NT2/D1 (cell line): ENCODE results near the gene HMGCLL1.

ENCODE experiments used
- DNase-seq: peaks from one replicate; pipeline ENCODE4 v3.0.0-alpha.2; 2011; ENCODE audit warnings: low read depth, low spot score
- H3K27me3 ChIP-seq: 2 replicates; pipeline ENCODE4 v1.6.0; 2011; ENCODE audit warnings: mild to moderate bottlenecking; ENCODE audit not compliant: insufficient read length, insufficient read depth
- H3K36me3 ChIP-seq: 2 replicates; pipeline ENCODE4 v1.6.1; 2011; ENCODE audit warnings: mild to moderate bottlenecking, low read length, mixed read lengths; ENCODE audit not compliant: insufficient read depth, insufficient read length
- H3K4me1 ChIP-seq: 2 replicates; pipeline ENCODE4 v1.5.1; 2011; ENCODE audit not compliant: insufficient read depth, insufficient read length
- H3K4me3 ChIP-seq: 2 replicates; pipeline ENCODE4 v1.5.1; 2011; ENCODE audit warnings: low read depth; ENCODE audit not compliant: insufficient read length
- H3K9ac ChIP-seq: 2 replicates; pipeline ENCODE4 v1.6.0; 2011; ENCODE audit warnings: low read depth; ENCODE audit not compliant: insufficient read length
- H3K9me3 ChIP-seq: 2 replicates; pipeline ENCODE4 v1.5.1; 2011; ENCODE audit warnings: mild to moderate bottlenecking, low read length; ENCODE audit not compliant: insufficient read depth
- SUZ12 ChIP-seq: IDR thresholded peaks from 2 replicates; pipeline ENCODE4 v1.6.1; 2011; ENCODE audit not compliant: insufficient read length, insufficient read depth; ENCODE audit errors: extremely low read depth
- YY1 ChIP-seq: IDR thresholded peaks from 2 replicates; pipeline ENCODE4 v1.6.1; 2011; ENCODE audit not compliant: insufficient read length, insufficient read depth
- ZNF274 ChIP-seq: IDR thresholded peaks from 2 replicates; pipeline ENCODE4 v1.6.1; 2011; ENCODE audit warnings: mild to moderate bottlenecking, low read depth, low read length

The HMGCLL1 gene

GRCh38 chr6:55511122-55511800, 67.7 kb downstream of the HMGCLL1 start:
- Histone ChIP-seq H3K4me1 (no peaks in the 10 kb centered on the region), H3K9ac (no peak overlapping the region), H3K36me3 (no peaks in the 10 kb centered on the region), H3K4me3 (no peak overlapping the region), H3K27me3 (no peaks in the 10 kb centered on the region), H3K9me3 (no peaks in the 10 kb centered on the region)
- DNase-seq: no peak
- no peak for TF ChIP-seq ZNF274
- no peak for TF ChIP-seq YY1
- no peak for TF ChIP-seq SUZ12

DNA sequence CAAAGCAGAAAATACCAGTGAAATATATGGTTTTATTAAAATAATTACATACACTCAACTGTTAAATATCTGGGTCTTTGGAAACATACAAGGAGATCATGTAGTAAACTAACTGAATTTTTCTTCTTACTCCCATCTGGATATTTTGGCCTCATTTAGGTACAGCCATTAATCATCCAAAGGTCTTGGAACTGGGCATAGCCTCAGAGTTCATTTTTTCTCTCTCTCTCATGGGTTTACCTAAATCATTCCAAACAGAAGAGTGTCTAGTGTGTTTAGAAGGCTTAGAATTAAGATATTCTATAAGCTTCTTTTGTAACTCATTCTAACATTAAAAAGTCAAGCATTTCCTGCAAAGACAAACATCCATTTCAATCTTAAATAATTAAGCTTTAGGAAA, 79.4 kb downstream of the HMGCLL1 start:
- no peaks in the 10 kb centered on the region for H3K27me3 ChIP-seq
- DNase-seq: no peak
- H3K4me3 ChIP-seq: no peak overlapping the region
- TF ChIP-seq YY1 (no peak), SUZ12 (no peak), ZNF274 (no peak)
- H3K4me1 ChIP-seq: no peaks in the 10 kb centered on the region
- H3K9ac ChIP-seq: no peak overlapping the region
- no peaks in the 10 kb centered on the region for H3K9me3 ChIP-seq
- H3K36me3 ChIP-seq: no peaks in the 10 kb centered on the region

DNA sequence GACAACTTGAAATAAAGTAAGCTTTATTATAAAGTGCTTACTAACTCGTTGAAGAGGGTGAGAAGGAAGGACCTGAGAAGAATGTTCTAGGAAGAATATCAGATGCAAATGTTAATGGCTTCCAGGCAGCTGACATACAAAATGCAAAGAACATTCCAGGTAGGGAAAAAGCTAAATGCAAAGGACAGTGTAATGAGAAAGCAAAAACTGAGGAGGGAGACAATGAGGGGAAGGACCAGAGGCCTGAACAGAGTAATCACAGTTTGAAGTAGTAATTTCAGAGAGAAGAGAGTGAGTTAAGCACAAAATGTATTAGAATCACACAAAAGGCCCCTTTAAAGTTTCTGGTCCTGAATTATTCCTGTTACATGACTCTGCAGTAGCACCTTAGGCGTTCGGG, 81.3 kb downstream of the HMGCLL1 start:
- no peak overlapping the region for H3K4me3 ChIP-seq
- TF ChIP-seq YY1 (no peak), SUZ12 (no peak), ZNF274 (no peak)

DNA sequence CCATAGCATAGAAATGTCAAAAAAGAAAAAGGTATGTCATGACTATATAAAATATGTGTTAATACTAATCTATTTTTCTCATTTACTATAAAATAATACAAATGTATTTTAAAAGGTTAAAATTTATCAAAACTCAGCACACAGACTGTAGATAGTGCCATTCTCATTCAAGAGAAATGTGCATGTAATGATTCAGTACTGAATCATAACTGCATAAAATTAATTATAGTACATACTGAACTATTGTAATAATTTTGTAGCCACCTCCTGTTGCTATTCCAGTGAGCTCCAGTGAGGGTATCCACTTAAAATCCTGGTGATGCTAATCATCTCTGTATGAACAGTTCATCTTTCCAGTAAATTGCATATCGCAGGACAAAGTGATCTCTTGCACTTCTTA, 82.8 kb downstream of the HMGCLL1 start:
- TF ChIP-seq YY1 (no peak), ZNF274 (no peak), SUZ12 (no peak)
- no peaks in the 10 kb centered on the region for H3K27me3 ChIP-seq
- H3K36me3 ChIP-seq: no peaks in the 10 kb centered on the region
- no peak overlapping the region for H3K4me3 ChIP-seq
- H3K4me1 ChIP-seq: no peaks in the 10 kb centered on the region
- no peak for DNase-seq
- no peaks in the 10 kb centered on the region for H3K9me3 ChIP-seq
- H3K9ac ChIP-seq: no peak overlapping the region

More for the DNA sequence above, 81.3 kb downstream of the HMGCLL1 start:
- Histone ChIP-seq H3K4me1 (no peaks in the 10 kb centered on the region), H3K9me3 (no peaks in the 10 kb centered on the region), H3K36me3 (no peaks in the 10 kb centered on the region), H3K9ac (no peak overlapping the region), H3K27me3 (no peaks in the 10 kb centered on the region)
- no peak for DNase-seq

DNA sequence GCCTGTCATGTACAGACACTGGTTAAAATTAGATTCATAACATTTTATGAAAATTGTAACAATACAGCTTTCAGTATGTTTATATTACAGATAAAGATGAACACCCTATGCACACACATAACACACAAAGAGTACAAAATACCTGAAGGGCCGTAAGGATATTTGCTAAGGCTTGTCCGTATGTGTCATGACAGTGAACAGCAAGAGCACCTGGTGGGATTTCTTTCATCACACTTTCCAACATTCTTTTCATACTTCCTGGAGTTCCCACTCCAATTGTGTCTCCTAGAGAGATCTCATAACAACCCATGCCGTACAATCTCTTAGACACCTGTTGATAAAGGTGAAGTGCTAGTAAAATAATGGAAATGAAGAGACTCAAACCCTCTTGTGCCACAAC, 83.7 kb downstream of the HMGCLL1 start:
- TF ChIP-seq SUZ12 (no peak), YY1 (no peak), ZNF274 (no peak)
- Histone ChIP-seq H3K27me3 (no peaks in the 10 kb centered on the region), H3K36me3 (no peaks in the 10 kb centered on the region), H3K4me3 (no peak overlapping the region), H3K4me1 (no peaks in the 10 kb centered on the region), H3K9ac (no peak overlapping the region), H3K9me3 (no peaks in the 10 kb centered on the region)
- no peak for DNase-seq

- H3K36me3 ChIP-seq: no peaks in the 10 kb centered on the region
- H3K4me3 ChIP-seq: no peak overlapping the region
- TF ChIP-seq YY1 (no peak), ZNF274 (no peak), SUZ12 (no peak)
- H3K27me3 ChIP-seq: no peaks in the 10 kb centered on the region
- no peaks in the 10 kb centered on the region for H3K4me1 ChIP-seq
- H3K9ac ChIP-seq: no peak overlapping the region
- H3K9me3 ChIP-seq: no peaks in the 10 kb centered on the region
- no peak for DNase-seq
These were observed 84.6 kb downstream of the HMGCLL1 start for GRCh38 chr6:55494411-55494810.

GRCh38 chr6:55492259-55492658, 86.7 kb downstream of the HMGCLL1 start:
- Histone ChIP-seq H3K9me3 (no peaks in the 10 kb centered on the region), H3K9ac (no peak overlapping the region), H3K36me3 (no peaks in the 10 kb centered on the region), H3K4me3 (no peak overlapping the region), H3K4me1 (no peaks in the 10 kb centered on the region), H3K27me3 (no peaks in the 10 kb centered on the region)
- no peak for DNase-seq
- TF ChIP-seq SUZ12 (no peak), YY1 (no peak), ZNF274 (no peak)

DNA sequence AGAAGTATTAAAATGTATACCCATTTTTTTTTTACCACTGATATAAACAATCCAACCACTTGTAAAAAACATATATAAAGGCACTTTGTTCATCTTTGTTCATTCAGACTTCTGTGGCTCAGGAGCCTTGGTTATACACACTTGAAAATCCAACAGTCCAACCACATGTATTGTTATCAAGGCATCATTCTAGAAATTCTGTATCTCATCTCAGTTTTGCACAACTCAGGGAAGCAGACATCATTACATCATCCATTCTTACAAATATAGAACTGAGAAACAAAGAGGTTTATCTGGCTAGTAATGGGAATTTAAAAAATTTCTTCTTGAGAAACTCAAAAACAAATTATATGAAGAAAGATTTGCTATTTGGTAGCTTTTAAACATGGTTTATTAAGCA, 88.1 kb downstream of the HMGCLL1 start:
- H3K9me3 ChIP-seq: no peaks in the 10 kb centered on the region

More for the DNA sequence above, 88.1 kb downstream of the HMGCLL1 start:
- H3K4me1 ChIP-seq: no peaks in the 10 kb centered on the region
- H3K36me3 ChIP-seq: no peaks in the 10 kb centered on the region
- no peak for TF ChIP-seq YY1
- TF ChIP-seq SUZ12: no peak
- TF ChIP-seq ZNF274: no peak
- DNase-seq: no peak
- H3K9ac ChIP-seq: no peak overlapping the region
- no peak overlapping the region for H3K4me3 ChIP-seq
- H3K27me3 ChIP-seq: no peaks in the 10 kb centered on the region
